GM21825 (cell line): Measurements from ENCODE around the gene DDB1.

ENCODE experiments used
- ATAC-seq: cut with Tn5 transposase; IDR thresholded peaks from one replicate; pipeline ENCODE4 v1.9.1; 2021; ENCODE audit warnings: mild to moderate bottlenecking, moderate library complexity; ENCODE audit not compliant: unreplicated experiment

Gene DDB1

GRCh38 chr11:61302550-61302949 lies 30.4 kb downstream of the DDB1 start:
- no peak for ATAC-seq

DNA sequence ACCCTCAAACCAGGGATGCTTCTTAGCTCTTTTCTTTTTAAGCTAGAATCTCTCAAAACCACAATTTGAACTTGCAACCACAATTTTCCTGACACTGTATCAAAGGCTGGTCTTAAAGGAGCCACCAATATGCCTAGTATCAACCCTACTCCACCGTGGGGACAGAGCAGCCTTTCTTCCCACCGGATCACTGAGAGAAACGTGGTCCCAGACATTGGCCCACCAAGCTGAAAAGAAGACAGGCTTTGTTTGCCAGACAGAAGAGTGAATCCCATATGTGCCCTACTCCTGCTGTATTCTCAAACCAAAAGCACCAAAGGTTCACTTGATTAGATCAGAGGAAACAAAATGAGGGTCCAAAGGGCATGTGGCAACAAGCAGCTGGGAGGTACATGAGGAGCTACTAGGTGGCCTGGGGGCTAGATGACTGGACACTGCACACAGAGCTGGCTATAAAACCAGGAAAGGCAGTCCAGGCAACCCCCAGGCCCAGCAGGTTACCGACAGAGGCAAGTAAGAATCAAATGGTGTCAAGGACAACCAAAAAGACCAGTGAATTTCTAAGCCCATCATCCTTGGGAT lies 34.2 kb downstream of the DDB1 start:
- ATAC-seq: no peak

GRCh38 chr11:61297746-61298145 lies 35.2 kb downstream of the DDB1 start:
- ATAC-seq: no peak

DNA sequence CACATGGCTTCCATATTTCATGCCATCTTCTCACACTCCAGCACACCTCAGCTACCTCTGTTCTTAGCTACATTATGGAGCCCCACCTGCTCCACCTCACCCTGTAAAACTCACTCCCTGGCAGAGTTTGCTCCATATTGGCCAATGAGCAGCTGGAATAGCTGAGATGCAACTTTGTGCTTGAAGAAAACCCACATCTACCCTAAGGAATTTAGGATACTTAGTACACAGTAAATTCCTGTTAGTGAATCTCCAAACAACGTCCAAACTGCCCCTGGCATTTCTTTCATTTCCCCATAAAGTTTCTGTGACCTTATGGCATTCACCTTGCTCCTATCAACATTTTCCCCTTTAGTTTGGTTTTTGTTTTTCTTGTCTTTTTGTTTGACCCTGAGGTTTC lies 35.6 kb downstream of the DDB1 start:
- no peak for ATAC-seq

GRCh38 chr11:61295596-61295926 lies 37.3 kb downstream of the DDB1 start:
- ATAC-seq: no peak

DNA sequence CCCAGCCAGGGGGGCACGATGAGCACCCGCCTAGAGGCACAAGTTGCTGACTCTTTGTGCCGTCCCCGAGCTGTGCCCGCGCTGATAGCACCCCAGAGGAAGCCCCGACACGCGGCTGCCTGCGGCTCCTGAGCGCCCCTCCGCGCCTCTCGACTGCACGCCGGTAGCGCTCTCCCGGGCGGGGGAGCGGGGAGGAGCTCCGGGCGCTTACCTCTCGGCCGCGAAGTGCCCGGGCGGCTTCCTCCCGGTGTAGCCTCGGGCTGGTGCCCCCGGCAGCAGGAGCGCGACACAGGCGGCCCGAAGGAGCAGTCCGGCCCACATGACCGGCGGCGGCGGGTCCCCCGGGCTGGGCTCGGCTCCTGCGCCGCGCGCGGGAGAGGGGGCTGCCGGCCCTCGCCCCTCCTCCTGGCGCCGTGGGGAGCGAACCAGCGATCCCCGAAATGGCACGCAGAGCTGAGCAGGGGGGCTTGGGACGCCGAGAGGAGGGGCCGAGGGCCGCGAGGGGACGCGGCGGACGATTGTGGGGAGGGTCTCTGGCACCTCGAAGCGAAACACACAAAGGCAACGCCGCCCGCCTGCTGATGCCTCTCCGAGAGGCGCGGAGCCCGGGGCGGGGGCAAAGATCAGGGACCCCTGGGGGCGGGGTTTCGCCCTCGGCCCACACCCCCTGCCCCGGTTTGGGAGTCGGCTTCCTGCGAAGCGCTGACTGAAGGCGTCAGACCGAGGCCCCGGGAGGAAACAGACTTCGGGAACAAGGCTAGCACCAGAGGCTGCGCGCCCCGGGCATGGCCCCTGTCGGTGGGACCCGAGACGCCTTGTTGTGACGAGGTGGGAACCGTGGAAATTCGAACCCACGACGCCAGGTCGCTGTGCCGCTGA lies 37.9 kb downstream of the DDB1 start, which contains the start of gene VWCE:
TSS of gene VWCE (minus strand) at position 600 of the 879 bp plus-strand sequence. CDS start at position 321, 279 bp downstream.
- peak; percentile 66 for ATAC-seq

GRCh38 chr11:61293867-61294716 lies 38.8 kb downstream of the DDB1 start:
- ATAC-seq: peak; percentile 31

- no peak for ATAC-seq
Observed at GRCh38 chr11:61292356-61292755, 40.5 kb downstream of the DDB1 start.

- ATAC-seq: no peak
Observed at GRCh38 chr11:61290905-61291690, 41.8 kb downstream of the DDB1 start.

DNA sequence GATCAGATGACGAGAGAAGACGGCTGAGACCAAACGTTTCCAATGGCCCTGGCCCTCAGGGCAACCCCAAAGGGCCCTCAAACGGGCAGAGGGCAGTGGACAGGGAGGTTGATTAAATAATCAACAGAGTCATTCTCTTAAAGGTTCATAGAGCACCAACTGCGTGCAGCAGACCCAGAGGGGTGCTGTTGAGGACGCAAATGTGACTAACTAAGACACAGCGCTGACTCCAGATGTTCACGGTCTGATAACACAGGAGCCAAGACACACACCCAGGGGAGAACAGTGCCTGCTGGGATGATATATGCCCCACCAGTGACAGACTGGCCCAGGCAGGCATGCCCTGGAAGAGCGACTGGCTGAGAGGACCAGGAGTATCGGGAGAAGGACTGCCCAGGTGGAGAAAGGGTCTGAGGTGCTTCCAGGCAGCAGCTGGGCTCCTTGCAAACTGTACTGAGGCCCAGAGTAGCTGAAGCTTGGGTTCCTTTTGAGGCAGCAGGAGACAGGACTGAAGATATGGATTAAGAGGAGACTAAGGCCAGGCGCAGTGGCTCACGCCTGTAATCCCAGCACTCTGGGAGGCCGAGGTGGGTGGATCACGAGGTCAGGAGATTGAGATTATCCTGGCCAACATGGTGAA lies 45.4 kb downstream of the DDB1 start:
- ATAC-seq: no peak

GRCh38 chr11:61283613-61284012 lies 49.3 kb downstream of the DDB1 start:
- ATAC-seq: no peak

- ATAC-seq: no peak
Observed at GRCh38 chr11:61281581-61282250, 51.2 kb downstream of the DDB1 start.

DNA sequence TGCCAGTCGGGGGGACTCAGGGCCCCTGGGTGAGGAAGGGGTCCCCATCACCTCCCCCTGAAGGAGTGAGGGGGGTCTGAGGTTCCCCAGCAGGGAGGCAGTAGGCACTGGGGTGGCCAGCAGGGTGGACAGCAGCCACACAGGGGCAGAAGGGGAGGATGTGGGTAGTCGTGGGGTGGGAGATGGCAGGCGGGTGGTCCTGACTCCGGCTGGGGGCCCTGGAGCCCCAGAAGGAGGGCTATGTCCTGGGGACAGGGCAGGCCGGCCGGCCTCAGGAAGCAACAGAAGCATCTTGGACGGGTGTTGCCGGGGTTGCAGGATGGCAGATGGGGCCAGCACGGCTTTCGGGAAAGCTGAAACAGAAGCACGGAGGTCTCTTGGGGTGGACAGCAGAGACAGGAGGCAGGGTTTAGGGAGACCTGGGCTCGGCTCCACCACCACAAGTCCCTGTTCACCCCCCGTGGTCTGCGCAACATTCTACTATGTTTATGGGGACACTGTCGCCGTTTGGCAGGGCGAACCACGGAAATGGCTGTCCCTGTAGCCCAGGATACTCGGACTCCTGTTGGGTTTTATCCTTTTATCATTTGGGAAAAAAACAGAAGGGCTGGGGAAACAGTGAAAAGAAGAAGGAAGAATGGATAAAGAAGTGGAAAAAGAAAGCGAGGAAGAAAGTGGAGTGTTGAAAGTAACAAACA lies 51.9 kb downstream of the DDB1 start:
- no peak for ATAC-seq

DNA sequence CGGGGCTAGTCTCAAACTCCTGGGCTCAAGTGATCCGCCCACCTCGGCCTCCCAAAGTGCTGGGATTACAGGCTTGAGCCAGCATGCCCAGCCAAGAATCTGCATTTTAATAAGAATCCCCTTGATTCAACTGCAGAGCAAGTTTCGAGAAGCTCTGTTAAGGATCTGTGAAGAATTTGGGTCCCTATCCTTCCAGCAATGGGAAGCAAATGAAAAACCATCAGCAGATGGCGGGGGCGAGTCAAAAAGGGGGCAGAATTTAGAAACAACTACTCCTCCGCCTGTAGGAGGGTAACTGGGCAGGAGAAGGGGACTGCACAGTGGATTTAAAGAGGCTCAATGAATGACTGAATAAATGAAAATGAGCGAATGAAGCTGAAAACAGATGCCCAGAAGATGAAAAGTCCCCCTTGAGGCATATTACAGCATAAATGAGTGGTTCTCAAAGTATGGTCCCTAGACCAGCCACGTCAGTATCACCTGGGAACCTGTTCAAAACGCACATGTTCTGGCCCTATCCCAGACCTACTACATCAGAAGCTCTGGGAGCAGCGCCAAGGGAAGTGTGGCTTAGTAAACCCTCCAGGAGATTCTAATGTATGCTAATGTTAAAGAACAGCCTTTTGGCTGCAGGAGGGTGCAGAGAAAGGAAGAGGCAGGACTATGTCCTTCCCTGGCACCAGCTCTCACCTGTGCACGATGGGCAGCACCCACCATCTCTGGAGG lies 52.8 kb downstream of the DDB1 start:
- ATAC-seq: no peak

DNA sequence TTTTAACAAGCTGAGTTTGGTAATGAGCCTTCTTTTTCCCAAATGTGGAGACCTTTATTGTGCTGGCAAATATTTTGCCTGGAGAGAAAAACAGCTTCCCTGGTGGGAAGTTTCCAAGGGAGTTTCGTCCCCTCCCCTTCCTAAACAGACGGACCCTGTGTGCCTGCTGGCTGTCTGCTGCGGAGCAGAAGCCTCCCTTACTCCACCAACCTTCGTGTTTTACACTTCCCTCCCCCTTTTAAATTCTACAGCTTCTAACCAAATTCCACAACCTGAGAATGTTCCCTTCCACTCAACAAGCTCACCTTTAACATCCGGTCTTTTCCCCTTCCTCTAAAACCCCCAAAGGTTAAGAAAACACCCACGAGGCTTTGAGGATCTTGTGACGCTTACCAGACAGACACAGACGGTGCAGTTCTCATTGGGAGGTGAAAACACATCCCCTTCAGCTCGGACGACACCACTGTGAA lies 54.9 kb downstream of the DDB1 start:
- no peak for ATAC-seq

DNA sequence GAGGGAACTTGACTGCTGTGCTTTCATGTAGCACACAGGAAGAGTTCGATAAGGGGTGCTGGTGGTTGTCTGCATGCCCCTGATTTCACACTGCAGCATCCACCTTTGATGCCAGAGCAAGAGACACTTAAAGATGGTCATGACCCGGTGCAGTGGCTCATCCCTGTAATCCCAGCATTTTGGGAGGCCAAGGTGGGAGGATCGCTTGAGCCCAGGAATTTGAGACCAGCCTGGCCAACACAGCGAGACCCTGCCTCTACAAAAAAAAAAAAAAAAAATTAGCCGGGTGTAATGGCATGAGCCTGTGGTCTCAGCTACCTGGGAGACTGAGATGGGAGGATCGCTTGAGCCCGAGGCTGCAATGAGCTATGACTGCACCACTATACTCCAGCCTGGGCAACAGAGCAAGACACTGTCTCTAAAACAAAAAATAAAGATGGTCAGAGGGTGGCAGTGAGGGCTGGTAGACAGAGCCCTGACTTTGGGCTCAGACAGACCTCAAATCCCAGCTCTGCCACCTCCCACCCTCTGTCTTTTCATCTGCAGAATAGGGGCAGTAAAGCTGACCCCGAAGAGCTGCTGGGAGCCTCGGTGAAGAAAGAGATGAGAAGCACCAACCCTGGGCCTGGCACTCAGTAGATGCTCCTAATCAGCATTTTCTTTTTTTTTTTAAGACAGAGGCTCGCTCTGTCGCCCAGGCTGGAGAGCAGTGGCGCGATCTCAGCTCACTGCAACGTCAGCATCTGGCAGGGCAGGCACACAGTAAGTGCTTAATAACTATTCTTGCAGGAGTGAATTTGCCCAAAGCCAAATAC lies 55.5 kb downstream of the DDB1 start:
- ATAC-seq: no peak

GRCh38 chr11:61275191-61275590 lies 57.7 kb downstream of the DDB1 start:
- no peak for ATAC-seq

DNA sequence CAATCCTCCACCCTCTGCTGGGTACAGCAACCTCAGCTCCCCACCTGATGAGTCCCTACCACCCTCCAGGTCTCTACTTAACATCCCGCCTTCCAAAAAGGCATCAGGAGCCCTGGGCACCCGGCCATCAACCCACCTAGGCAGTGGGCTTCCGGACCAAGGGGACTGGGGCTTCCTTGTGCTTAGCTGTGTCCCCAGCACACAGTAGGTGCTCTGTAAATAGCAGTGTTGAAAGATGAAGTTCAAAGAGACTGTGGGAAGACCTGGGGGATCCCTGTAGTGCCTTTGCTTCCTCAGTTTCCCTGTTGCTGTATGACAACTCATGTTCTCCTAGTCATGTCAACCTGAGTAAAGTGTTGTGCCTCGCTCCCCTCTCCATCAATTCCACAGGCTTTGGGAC lies 58.8 kb downstream of the DDB1 start:
- no peak for ATAC-seq
